Tibial nerve (tissue), 4 donors: ENCODE data around the gene LRRN2. TPM values are rescaled to one million over a fixed set of nuclear protein-coding genes. Genes with fewer than 3 reads are reported as not detected.

Source experiments
- DNase-seq, 2 donors: peaks; one replicate each; pipeline ENCODE4 v3.0.0-alpha.2; 2019; ENCODE audit warnings: low spot score in 2 of 2
- H3K27ac ChIP-seq, 4 donors: fragments of 200-600 bp; sonication (generic) in 3 of 4; one replicate each; pipeline ENCODE4 v1.5.1; 2017 to 2019; ENCODE audit warnings: mild to moderate bottlenecking in 1 of 4
- H3K27me3 ChIP-seq, 2 donors: fragments of 200-600 bp; sonication (generic) in 1 of 2; one replicate each; pipeline versions ENCODE4 v1.5.1 to v1.6.0; 2017 to 2019
- H3K36me3 ChIP-seq, 3 donors: fragments of 200-600 bp; sonication (generic); one replicate each; pipeline ENCODE4 v1.5.1; 2018 to 2019
- H3K4me1 ChIP-seq, 4 donors: fragments of 200-600 bp; sonication (generic) in 3 of 4; one replicate each; pipeline ENCODE4 v1.5.1; 2017 to 2019
- H3K4me3 ChIP-seq, 4 donors: fragments of 200-600 bp; sonication (generic) in 3 of 4; one replicate each; pipeline ENCODE4 v1.5.1; 2017 to 2019; ENCODE audit warnings: mild to moderate bottlenecking in 1 of 4, moderate library complexity in 1 of 4
- H3K9me3 ChIP-seq, 4 donors: fragments of 200-600 bp; sonication (generic) in 3 of 4; one replicate each; pipeline ENCODE4 v1.5.1; 2017 to 2019
- CTCF ChIP-seq, 5 experiments: fragments of 200-600 bp in 3 of 5; fragments of 450-650 bp in 2 of 5; sonication (generic) in 3 of 5; IDR thresholded peaks; one replicate each; pipeline ENCODE4 v1.5.1; 2016 to 2019; ENCODE audit warnings: antibody characterized with exemption in 5 of 5, mild to moderate bottlenecking in 3 of 5, moderate library complexity in 2 of 5
- EP300 ChIP-seq, 2 donors: sonication (generic); formaldehyde crosslinking; IDR thresholded peaks; one replicate each; pipeline ENCODE4 v1.6.1; 2017; ENCODE audit warnings: antibody characterized with exemption in 2 of 2, mild to moderate bottlenecking in 1 of 2
- POLR2A ChIP-seq, 2 donors: fragments of 450-650 bp; IDR thresholded peaks; one replicate each; pipeline ENCODE4 v1.6.1; 2017; ENCODE audit warnings: antibody characterized with exemption in 2 of 2, mild to moderate bottlenecking in 2 of 2, moderate library complexity in 2 of 2
- WGBS, 2 donors: methylation state at CpG; one replicate each; pipeline ENCODE4 v1.1.5; 2018; 5-methylcytosine and 5-hydroxymethylcytosine counted together
- total RNA-seq, 4 donors: library from RNA; depleted of rRNA; stranded (reverse); fragments of >200 nt; gene quantifications; one replicate each; pipeline ENCODE4 v1.1.0, GENCODE V29; 2016

Gene LRRN2
- total RNA-seq, 4 donors from 2014 or later = 3.6 to 22.9 (median 14.5) TPM

- Histone ChIP-seq H3K27me3 (peaks cover 0 to 17% of the 10 kb centered on the region in 2 donors), H3K36me3 (no peaks in the 10 kb centered on the region), H3K4me3 (no peak overlapping the region), H3K27ac (no peak overlapping the region), H3K4me1 (peaks cover 0 to 4% (median 0%) of the 10 kb centered on the region in 4 donors), H3K9me3 (no peaks in the 10 kb centered on the region)
- WGBS, 2 donors = 81 to 88% methylated on average over 5 of the region's 5 CpGs
- TF ChIP-seq CTCF (IDR thresholded peaks at IDR 0.05) = no peak
- no peak for TF ChIP-seq POLR2A (IDR thresholded peaks at IDR 0.05)
- TF ChIP-seq EP300 (IDR thresholded peaks at IDR 0.05) = no peak
- DNase-seq = no peak
These were observed 31.8 kb downstream of the LRRN2 start for GRCh38 chr1:204653590-204654340.

- no peak overlapping the region for H3K4me3 ChIP-seq
- 36 to 37% methylated on average over 3 of the region's 3 CpGs for WGBS, 2 donors
- H3K27ac ChIP-seq = no peak overlapping the region
- peaks cover 0 to 17% of the 10 kb centered on the region in 2 donors for H3K27me3 ChIP-seq
- DNase-seq = no peak
- H3K36me3 ChIP-seq = no peaks in the 10 kb centered on the region
- peaks cover 0 to 4% (median 0%) of the 10 kb centered on the region in 4 donors for H3K4me1 ChIP-seq
- H3K9me3 ChIP-seq = no peaks in the 10 kb centered on the region
- TF ChIP-seq EP300 (IDR thresholded peaks at IDR 0.05) (no peak), POLR2A (IDR thresholded peaks at IDR 0.05) (no peak), CTCF (IDR thresholded peaks at IDR 0.05) (no peak)
These were observed 33.0 kb downstream of the LRRN2 start for GRCh38 chr1:204652497-204652896.

- peaks cover 0 to 17% of the 10 kb centered on the region in 2 donors for H3K27me3 ChIP-seq
- no peak overlapping the region for H3K4me3 ChIP-seq
- 21 to 26% methylated on average over 14 to 16 of the region's 17 CpGs for WGBS, 2 donors
- H3K36me3 ChIP-seq = no peaks in the 10 kb centered on the region
- TF ChIP-seq EP300 (IDR thresholded peaks at IDR 0.05) (no peak), CTCF (IDR thresholded peaks at IDR 0.05) (no peak), POLR2A (IDR thresholded peaks at IDR 0.05) (no peak)
- H3K27ac ChIP-seq = no peak overlapping the region
- H3K9me3 ChIP-seq = no peaks in the 10 kb centered on the region
- peaks cover 0 to 4% (median 0%) of the 10 kb centered on the region in 4 donors for H3K4me1 ChIP-seq
- no peak for DNase-seq
These were observed 33.6 kb downstream of the LRRN2 start for GRCh38 chr1:204651843-204652421.

GRCh38 chr1:204650911-204651570 lies 34.5 kb downstream of the LRRN2 start:
- H3K4me1 ChIP-seq = peaks cover 0 to 4% (median 0%) of the 10 kb centered on the region in 4 donors
- H3K36me3 ChIP-seq = no peaks in the 10 kb centered on the region
- DNase-seq = no peak
- no peak overlapping the region for H3K27ac ChIP-seq
- no peak for TF ChIP-seq POLR2A (IDR thresholded peaks at IDR 0.05)
- TF ChIP-seq EP300 (IDR thresholded peaks at IDR 0.05) = no peak
- no peak for TF ChIP-seq CTCF (IDR thresholded peaks at IDR 0.05)
- no peaks in the 10 kb centered on the region for H3K9me3 ChIP-seq
- H3K4me3 ChIP-seq = no peak overlapping the region
- WGBS, 2 donors = 50 to 61% methylated on average over 7 of the region's 7 CpGs
- H3K27me3 ChIP-seq = peaks cover 0 to 17% of the 10 kb centered on the region in 2 donors
